H9 (cell line): ENCODE results near the gene CCR8. TPM values are rescaled to one million over a fixed set of nuclear protein-coding genes. Genes with fewer than 3 reads are reported as not detected.
"Not testable (repeated sequence)": the region's sequence is repeated elsewhere in the genome, so short reads cannot be mapped to it uniquely, and the experiment has no call there.

Experiments
- DNase-seq: peaks from one replicate; pipeline ENCODE4 v3.0.0-alpha.2; 2017
- H2AFZ ChIP-seq: one replicate; pipeline ENCODE4 v1.6.1; 2013; ENCODE audit warnings: mild to moderate bottlenecking, low read length, control low read depth, moderate library complexity
- H2AK5ac ChIP-seq: 2 replicates; pipeline ENCODE4 v1.6.1; 2013; ENCODE audit warnings: low read length, control low read depth, mixed read lengths; ENCODE audit not compliant: insufficient read length
- H2BK120ac ChIP-seq: one replicate; pipeline ENCODE4 v1.6.1; 2013; ENCODE audit warnings: low read depth, mild to moderate bottlenecking, low read length, control low read depth, inconsistent platforms; ENCODE audit not compliant: poor library complexity, severe bottlenecking
- H2BK12ac ChIP-seq: 2 replicates; pipeline ENCODE4 v1.6.1; 2013; ENCODE audit warnings: low read length, control low read depth, mixed read lengths, low read depth; ENCODE audit not compliant: insufficient read length
- H2BK15ac ChIP-seq: 2 replicates; pipeline ENCODE4 v1.6.1; 2013; ENCODE audit warnings: low read depth, low read length, control low read depth
- H2BK20ac ChIP-seq: one replicate; pipeline ENCODE4 v1.6.1; 2013; ENCODE audit warnings: low read depth, mild to moderate bottlenecking, low read length, control low read depth, inconsistent platforms; ENCODE audit not compliant: poor library complexity, severe bottlenecking
- H2BK5ac ChIP-seq: 2 replicates; pipeline ENCODE4 v1.6.1; 2013; ENCODE audit warnings: low read length, control low read depth, mixed read lengths; ENCODE audit not compliant: insufficient read length
- H3K14ac ChIP-seq: 2 replicates; pipeline ENCODE4 v1.6.1; 2013; ENCODE audit warnings: low read length, control low read depth; ENCODE audit not compliant: insufficient read depth
- H3K18ac ChIP-seq: 2 replicates; pipeline ENCODE4 v1.6.1; 2013; ENCODE audit warnings: low read depth, mild to moderate bottlenecking, mixed read lengths, low read length, control low read depth; ENCODE audit not compliant: insufficient read length
- H3K23ac ChIP-seq: 2 replicates; pipeline ENCODE4 v1.6.1; 2013; ENCODE audit warnings: low read length, control low read depth, mixed read lengths, low read depth; ENCODE audit not compliant: insufficient read length
- H3K23me2 ChIP-seq: 2 replicates; pipeline ENCODE4 v1.6.1; 2013; ENCODE audit warnings: low read depth, mild to moderate bottlenecking, mixed read lengths, low read length, control low read depth; ENCODE audit not compliant: insufficient read length, poor library complexity, severe bottlenecking
- H3K27ac ChIP-seq: 2 replicates; pipeline ENCODE4 v1.5.1; 2013; ENCODE audit warnings: low read length, control low read depth, mixed read lengths, low read depth; ENCODE audit not compliant: insufficient read length
- H3K27me3 ChIP-seq: 2 replicates; pipeline ENCODE4 v1.6.1; 2013; ENCODE audit warnings: low read length, control low read depth, inconsistent platforms; ENCODE audit not compliant: insufficient read depth
- H3K4ac ChIP-seq: 2 replicates; pipeline ENCODE4 v1.6.1; 2013; ENCODE audit warnings: low read depth, mild to moderate bottlenecking, control low read depth, inconsistent platforms, low read length, moderate library complexity
- H3K4me1 ChIP-seq: 2 replicates; pipeline ENCODE4 v1.6.1; 2013; ENCODE audit warnings: low read length, control low read depth, inconsistent platforms; ENCODE audit not compliant: insufficient read depth
- H3K4me2 ChIP-seq: 2 replicates; pipeline ENCODE4 v1.6.1; 2013; ENCODE audit warnings: low read length, control low read depth, mixed read lengths; ENCODE audit not compliant: insufficient read length, insufficient read depth
- H3K56ac ChIP-seq: 2 replicates; pipeline ENCODE4 v1.6.1; 2013; ENCODE audit warnings: low read depth, mild to moderate bottlenecking, mixed read lengths, low read length, control low read depth; ENCODE audit not compliant: insufficient read length
- H3K79me1 ChIP-seq: 2 replicates; pipeline ENCODE4 v1.6.1; 2013; ENCODE audit warnings: low read depth, mild to moderate bottlenecking, moderate library complexity, low read length, control low read depth, inconsistent platforms; ENCODE audit not compliant: insufficient read depth, poor library complexity, severe bottlenecking
- H3K79me2 ChIP-seq: 2 replicates; pipeline ENCODE4 v1.6.1; 2013; ENCODE audit warnings: low read length, control low read depth, inconsistent platforms; ENCODE audit not compliant: insufficient read depth
- H3K9ac ChIP-seq: 2 replicates; pipeline ENCODE4 v1.6.1; 2013; ENCODE audit warnings: low read length, control low read depth, mixed read lengths; ENCODE audit not compliant: insufficient read length; ENCODE audit errors: extremely low read depth
- H3K9me3 ChIP-seq: one replicate; pipeline ENCODE4 v1.6.1; 2013; ENCODE audit warnings: low read depth, low read length, inconsistent platforms; ENCODE audit not compliant: control insufficient read depth
- H3T11ph ChIP-seq: one replicate; pipeline ENCODE4 v1.6.1; 2013; ENCODE audit warnings: mild to moderate bottlenecking, low read length, control low read depth, inconsistent platforms
- H4K20me1 ChIP-seq: one replicate; pipeline ENCODE4 v1.6.1; 2013; ENCODE audit not compliant: control insufficient read depth, insufficient read length, insufficient read depth
- H4K5ac ChIP-seq: 2 replicates; pipeline ENCODE4 v1.6.1; 2013; ENCODE audit warnings: low read depth, mild to moderate bottlenecking, mixed read lengths, low read length, control low read depth; ENCODE audit not compliant: insufficient read length
- H4K8ac ChIP-seq: replicated peaks from 2 replicates; pipeline ENCODE4 v1.6.1; 2013; ENCODE audit warnings: low read length, control low read depth, mixed read lengths, low read depth; ENCODE audit not compliant: insufficient read length
- H4K91ac ChIP-seq: 2 replicates; pipeline ENCODE4 v1.6.1; 2013; ENCODE audit warnings: low read depth, mild to moderate bottlenecking, moderate library complexity, mixed read lengths, low read length, control low read depth; ENCODE audit not compliant: insufficient read length
- H3K27ac Mint-ChIP-seq, 3 experiments: 2 replicates in 2 of 3; 3 replicates in 1 of 3; pipeline ENCODE4 v1.8.0; 2020 to 2021; ENCODE audit warnings: mixed read lengths in 3 of 3, mild to moderate bottlenecking in 1 of 3, moderate library complexity in 1 of 3
- H3K27me3 Mint-ChIP-seq: 2 replicates; pipeline ENCODE4 v1.8.0; 2021; ENCODE audit warnings: low read depth, mild to moderate bottlenecking, moderate library complexity, mixed read lengths
- H3K36me3 Mint-ChIP-seq, 3 experiments: 2 replicates in 2 of 3; 3 replicates in 1 of 3; pipeline ENCODE4 v1.8.0; 2020 to 2021; ENCODE audit warnings: low read depth in 3 of 3, mixed read lengths in 3 of 3; ENCODE audit not compliant: insufficient read depth in 1 of 3
- H3K4me1 Mint-ChIP-seq, 2 experiments: 2 replicates each; pipeline ENCODE4 v1.8.0; 2020; ENCODE audit warnings: mixed read lengths in 2 of 2
- H3K4me3 Mint-ChIP-seq, 2 experiments: 2 replicates in 1 of 2; 3 replicates in 1 of 2; pipeline ENCODE4 v1.8.0; 2020 to 2021; ENCODE audit warnings: mild to moderate bottlenecking in 2 of 2, mixed read lengths in 2 of 2, moderate library complexity in 1 of 2
- H3K9me3 Mint-ChIP-seq, 2 experiments: 2 replicates in 1 of 2; 3 replicates in 1 of 2; pipeline ENCODE4 v1.8.0; 2020; ENCODE audit warnings: mild to moderate bottlenecking in 2 of 2, mixed read lengths in 2 of 2, moderate library complexity in 1 of 2
- WGBS: extraction: QIAGEN DNeasy Blood & Tissue Kit; methylation state at CpG from one replicate; pipeline ENCODE4 v1.1.7; 2013; ENCODE audit warnings: missing lambda C conversion rate, low lambda C conversion rate, mixed read lengths; ENCODE audit not compliant: insufficient read length; ENCODE audit errors: extremely low coverage; 5-methylcytosine and 5-hydroxymethylcytosine counted together
- total RNA-seq: library from RNA; stranded (reverse); gene quantifications from 2 replicates; pipeline ENCODE4 v1.2.1, GENCODE V29; 2021
- TF ChIP-seq, protein P1 (sequence below): fragments of 200-600 bp; sonication (generic); conservative IDR thresholded peaks from 3 replicates; pipeline ENCODE4 v1.8.0; 2021; ENCODE audit warnings: antibody characterized with exemption, mild to moderate bottlenecking

Gene CCR8
- total RNA-seq, 1 experiment from 2014 or later, result 0.31 TPM

DNA sequence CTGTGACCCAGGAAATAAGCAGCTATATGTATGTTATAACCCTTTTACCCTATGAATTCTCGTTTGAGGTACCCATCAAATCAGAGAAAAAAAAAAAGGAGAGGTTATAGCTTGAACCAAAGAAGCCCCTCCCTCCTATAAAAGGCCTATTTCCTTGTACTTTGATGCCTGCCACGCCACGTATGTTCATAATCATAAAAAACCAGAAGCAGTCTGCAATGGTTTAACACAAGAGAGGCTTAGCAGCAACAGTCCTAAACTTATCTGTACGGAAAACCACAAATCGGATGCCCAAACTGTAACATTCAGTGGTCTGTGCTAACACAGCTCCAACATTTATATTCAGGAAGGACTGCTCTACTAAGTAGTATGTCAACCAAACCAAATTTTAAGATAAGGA lies 21.2 kb downstream of the CCR8 start:
- Histone ChIP-seq H4K8ac (no peak overlapping the region), H3K23me2 (no peaks in the 10 kb centered on the region), H3K79me2 (no peaks in the 10 kb centered on the region), H3K79me1 (no peaks in the 10 kb centered on the region), H3K9ac (no peak overlapping the region), H3K4me2 (no peak overlapping the region), H4K20me1 (no peaks in the 10 kb centered on the region), H2BK20ac (no peak overlapping the region), H2BK5ac (no peak overlapping the region), H2AFZ (no peak overlapping the region), H3T11ph (no peak overlapping the region), H3K9me3 (no peaks in the 10 kb centered on the region), H3K14ac (no peak overlapping the region), H3K18ac (no peak overlapping the region), H2BK15ac (no peak overlapping the region), H4K91ac (no peak overlapping the region), H3K27ac (no peak overlapping the region), H3K4me1 (peaks cover 12% of the 10 kb centered on the region; the same call in 1 of the 2 replicates), H4K5ac (no peak overlapping the region), H3K27me3 (no peaks in the 10 kb centered on the region), H2BK12ac (no peak overlapping the region), H2BK120ac (no peak overlapping the region), H2AK5ac (no peak overlapping the region), H3K56ac (no peak overlapping the region), H3K23ac (no peak overlapping the region), H3K4ac (no peak overlapping the region)
- WGBS, result no CpG with 5 or more reads among the region's 5 CpGs
- no peaks in the 10 kb centered on the region for H3K36me3 Mint-ChIP-seq
- H3K9me3 Mint-ChIP-seq, result no peaks in the 10 kb centered on the region
- no peak for DNase-seq
- H3K4me1 Mint-ChIP-seq, result peaks cover 24 to 26% of the 10 kb centered on the region in 2 experiments
- H3K27me3 Mint-ChIP-seq, result no peaks in the 10 kb centered on the region
- TF ChIP-seq, protein P1, sequence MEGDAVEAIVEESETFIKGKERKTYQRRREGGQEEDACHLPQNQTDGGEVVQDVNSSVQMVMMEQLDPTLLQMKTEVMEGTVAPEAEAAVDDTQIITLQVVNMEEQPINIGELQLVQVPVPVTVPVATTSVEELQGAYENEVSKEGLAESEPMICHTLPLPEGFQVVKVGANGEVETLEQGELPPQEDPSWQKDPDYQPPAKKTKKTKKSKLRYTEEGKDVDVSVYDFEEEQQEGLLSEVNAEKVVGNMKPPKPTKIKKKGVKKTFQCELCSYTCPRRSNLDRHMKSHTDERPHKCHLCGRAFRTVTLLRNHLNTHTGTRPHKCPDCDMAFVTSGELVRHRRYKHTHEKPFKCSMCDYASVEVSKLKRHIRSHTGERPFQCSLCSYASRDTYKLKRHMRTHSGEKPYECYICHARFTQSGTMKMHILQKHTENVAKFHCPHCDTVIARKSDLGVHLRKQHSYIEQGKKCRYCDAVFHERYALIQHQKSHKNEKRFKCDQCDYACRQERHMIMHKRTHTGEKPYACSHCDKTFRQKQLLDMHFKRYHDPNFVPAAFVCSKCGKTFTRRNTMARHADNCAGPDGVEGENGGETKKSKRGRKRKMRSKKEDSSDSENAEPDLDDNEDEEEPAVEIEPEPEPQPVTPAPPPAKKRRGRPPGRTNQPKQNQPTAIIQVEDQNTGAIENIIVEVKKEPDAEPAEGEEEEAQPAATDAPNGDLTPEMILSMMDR, result no peak
- no peak overlapping the region for H3K4me3 Mint-ChIP-seq
- H3K27ac Mint-ChIP-seq, result no peak overlapping the region

DNA sequence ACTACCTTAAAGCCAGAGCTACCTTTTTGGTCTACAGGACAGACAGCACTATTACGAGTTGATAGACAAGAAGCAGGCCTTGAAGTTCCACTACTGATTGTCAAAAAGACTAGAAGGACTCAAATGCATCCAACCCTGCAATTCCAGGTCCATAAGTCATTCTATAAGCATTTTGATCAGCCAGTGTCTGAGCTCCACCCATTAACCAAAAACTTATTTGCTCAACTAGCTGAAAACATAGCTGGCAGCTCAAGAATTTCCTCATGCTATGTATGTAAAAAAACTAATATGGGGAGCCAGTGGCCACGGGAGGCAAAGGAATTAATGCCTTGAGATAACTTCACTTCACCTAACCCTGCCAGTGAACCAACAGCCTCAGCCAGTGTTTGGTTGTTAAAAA lies 21.6 kb downstream of the CCR8 start:
- not testable (repeated sequence) for H3K9ac ChIP-seq, H3K36me3 Mint-ChIP-seq, H3T11ph ChIP-seq, H3K27ac ChIP-seq, H3K14ac ChIP-seq, H3K27ac Mint-ChIP-seq, H3K27me3 ChIP-seq, H4K5ac ChIP-seq, H3K23me2 ChIP-seq, H4K8ac ChIP-seq, H3K4me2 ChIP-seq, H3K79me1 ChIP-seq, H2BK12ac ChIP-seq, H3K18ac ChIP-seq, H2BK120ac ChIP-seq, H3K27me3 Mint-ChIP-seq, H3K23ac ChIP-seq, H4K91ac ChIP-seq, H2AFZ ChIP-seq, H3K4me3 Mint-ChIP-seq, H2BK15ac ChIP-seq, H2BK20ac ChIP-seq, H3K79me2 ChIP-seq, H3K9me3 ChIP-seq, H3K9me3 Mint-ChIP-seq, H2BK5ac ChIP-seq, H3K56ac ChIP-seq, DNase-seq, H4K20me1 ChIP-seq, H2AK5ac ChIP-seq, H3K4ac ChIP-seq
- H3K4me1 Mint-ChIP-seq, result peaks cover 24 to 26% of the 10 kb centered on the region in 2 experiments
- H3K4me1 ChIP-seq, result peaks cover 12% of the 10 kb centered on the region; the same call in 1 of the 2 replicates
- no CpG with 5 or more reads among the region's 2 CpGs for WGBS
